ENCODE data around the gene LRRTM4.
"Not testable (repeated sequence)": the region's sequence is repeated elsewhere in the genome, so short reads cannot be mapped to it uniquely, and the experiment has no call there.

Gene LRRTM4

DNA sequence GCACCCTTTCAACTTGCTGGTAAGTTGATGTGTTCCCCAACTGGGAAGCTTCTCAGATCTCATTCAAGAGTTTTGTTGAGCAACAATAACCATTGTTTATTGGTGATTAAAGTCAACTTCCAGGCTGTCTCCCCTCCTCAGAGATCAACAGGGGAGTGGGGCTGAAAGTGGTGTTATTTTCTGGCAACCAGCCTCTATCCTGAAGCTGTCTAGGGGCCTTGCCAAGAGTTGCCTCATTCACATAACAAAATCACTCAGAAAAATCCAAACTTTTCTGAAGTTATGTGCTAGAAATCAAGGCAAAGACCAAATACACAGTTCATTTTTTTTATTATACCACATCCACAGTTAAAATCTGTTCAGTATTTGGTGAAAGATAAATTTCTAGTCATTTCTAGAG is 788.4 kb downstream of the LRRTM4 start:
- no peak for DNase-seq (ENCODE audit: low read depth)

DNA sequence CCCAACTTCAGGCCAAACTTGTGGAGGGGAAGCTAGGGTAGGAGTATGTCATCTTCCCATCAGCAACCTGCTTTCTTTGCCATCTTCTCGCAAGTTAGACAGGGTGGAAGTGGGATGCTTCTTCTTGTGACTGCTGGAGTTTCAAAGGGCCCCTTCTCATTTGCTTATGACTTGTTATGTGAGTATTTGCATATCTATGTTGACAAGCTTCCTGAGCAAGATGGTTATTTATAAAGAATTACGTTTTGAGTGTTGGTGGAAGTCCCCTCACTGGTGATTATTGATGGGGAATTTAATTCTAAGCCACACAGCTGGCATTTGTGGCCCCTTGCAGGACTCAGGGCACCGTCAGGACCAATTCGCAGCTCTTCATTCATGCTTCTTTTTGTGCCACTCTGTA is 791.0 kb downstream of the LRRTM4 start:
- no peak for DNase-seq (ENCODE audit: low read depth)

DNA sequence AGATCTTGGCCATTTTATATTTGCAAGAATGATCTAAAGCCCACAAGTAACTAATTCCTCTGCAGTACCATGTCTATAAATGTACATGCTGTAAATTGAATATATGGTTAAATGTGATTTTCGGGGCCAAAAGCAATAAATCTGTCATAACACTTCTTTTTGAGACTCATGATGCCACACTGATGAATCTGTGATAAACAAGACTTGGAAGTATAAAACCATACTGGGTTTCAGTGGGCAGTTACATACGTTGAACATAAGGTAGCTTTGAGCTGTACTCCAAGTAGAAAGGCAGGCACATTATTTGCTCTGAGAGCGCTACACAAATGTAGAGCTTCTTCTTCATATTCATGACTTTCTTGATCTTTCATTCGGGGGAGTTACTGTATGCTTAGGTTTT is 792.2 kb downstream of the LRRTM4 start:
- no peak for DNase-seq (ENCODE audit: low read depth)

DNA sequence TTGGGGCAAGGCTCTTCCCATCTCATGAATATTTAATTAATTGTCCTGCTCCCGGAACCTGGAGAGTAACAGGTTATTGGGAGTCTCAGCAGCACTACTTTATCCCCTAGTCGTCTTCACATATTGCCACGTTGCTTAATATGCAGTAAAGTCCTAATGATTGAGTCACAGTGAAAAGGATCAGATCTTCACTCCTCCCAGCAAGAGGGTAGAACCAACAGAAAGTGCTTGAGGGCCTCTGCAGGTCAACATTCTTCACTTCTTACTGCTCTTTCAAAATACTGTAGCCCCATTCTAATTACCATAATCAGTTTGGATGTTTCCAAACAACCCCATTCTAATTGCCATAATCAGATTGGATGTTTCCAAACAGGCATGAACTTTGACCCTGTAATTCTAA is 801.0 kb downstream of the LRRTM4 start:
- no peak for DNase-seq (ENCODE audit: low read depth)

DNA sequence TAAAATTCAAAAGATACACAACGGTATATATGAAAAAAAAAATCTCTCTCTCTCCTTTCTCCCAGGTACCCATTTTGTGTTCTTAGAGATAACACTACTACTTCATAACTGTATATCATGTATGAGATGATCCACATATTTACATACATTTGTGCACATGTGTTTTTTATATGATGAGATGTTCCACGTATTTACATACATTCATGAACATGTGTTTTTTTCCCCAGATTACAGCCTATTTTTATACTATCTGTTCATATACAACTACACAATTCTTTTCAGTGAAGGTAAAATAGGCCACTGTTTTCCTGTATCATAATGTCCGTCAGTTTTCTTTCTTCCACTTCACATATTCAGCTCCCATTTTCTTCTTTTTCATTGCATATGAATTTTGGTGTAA is 808.9 kb downstream of the LRRTM4 start:
- DNase-seq (ENCODE audit: low read depth) = no peak

DNA sequence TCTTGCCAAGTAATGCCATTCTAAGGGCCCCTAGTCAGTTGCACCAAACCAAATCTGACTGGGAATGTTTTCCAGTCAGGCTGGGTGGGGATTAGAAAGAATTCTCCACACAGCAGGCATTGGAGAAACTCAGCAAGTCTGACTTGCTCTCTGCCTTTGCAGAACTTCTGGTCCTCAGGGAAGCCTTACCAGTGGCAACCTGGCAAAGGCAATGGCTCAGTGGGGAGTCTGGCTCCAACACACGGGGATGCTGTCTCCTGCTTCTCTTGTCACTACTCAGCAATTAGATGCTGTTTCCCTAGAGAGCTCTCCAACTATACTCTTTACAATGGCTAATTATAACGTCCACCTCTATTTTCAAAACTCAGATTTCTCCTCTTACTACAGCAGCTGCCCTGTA is 810.7 kb downstream of the LRRTM4 start:
- DNase-seq (ENCODE audit: low read depth) = no peak

DNA sequence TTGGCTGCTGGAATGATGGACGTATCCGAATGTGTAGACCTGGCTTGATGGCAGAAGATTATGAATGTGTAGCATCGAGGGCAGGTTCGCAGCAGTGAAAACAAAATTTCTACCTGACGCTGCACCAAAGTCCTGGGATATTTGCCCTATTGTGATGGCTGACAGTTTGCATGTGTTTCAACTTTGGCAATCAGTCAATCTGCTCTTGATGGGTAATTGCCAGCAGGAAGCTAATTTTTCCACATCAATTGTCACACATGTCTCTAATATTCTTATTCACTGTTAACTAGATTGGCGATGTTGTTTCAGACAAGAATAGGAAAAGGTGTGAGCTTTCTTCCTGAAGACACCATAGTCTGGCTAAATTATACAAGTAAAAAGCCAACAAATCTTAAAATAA is 821.3 kb downstream of the LRRTM4 start:
- no peak for DNase-seq (ENCODE audit: low read depth)

DNA sequence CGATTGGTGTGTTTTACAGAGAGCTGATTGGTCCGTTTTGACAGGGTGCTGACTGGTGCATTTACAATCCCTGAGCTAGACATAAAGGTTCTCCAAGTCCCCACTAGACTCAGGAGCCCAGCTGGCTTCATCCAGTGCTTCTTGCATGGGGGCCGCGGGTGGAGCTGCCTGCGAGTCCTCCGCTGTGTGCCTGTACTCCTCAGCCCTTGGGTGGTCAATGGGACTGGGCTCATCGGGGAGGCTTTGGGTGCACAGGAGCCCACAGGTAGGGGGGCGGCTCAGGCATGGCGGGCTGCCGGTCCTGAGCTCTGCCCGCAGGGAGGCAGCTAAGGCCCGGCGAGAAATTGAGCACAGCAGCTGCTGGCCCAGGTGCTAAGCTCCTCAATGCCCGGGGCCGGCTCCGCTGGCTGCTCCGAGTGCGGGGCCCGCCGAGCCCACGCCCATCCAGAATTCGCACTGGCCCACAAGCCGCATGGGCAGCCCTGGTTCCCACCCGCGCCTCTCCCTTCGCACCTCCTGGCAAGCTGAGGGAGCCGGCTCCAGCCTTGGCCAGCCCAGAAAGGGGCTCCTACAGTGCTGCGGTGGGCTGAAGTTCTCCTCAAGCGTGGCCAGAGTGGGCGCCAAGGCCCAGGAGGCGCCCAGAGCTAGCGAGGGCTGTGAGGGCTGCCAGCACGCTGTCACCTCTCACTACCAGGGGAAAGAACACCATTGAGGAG is 824.0 kb downstream of the LRRTM4 start:
- DNase-seq (ENCODE audit: low read depth) = not testable (repeated sequence)
